GM21390 (cell line): Measurements from ENCODE around the gene DHX29.

Experiments used
- ATAC-seq: cut with Tn5 transposase; IDR thresholded peaks from one replicate; pipeline ENCODE4 v1.9.1; 2021; ENCODE audit not compliant: unreplicated experiment

Gene DHX29

DNA sequence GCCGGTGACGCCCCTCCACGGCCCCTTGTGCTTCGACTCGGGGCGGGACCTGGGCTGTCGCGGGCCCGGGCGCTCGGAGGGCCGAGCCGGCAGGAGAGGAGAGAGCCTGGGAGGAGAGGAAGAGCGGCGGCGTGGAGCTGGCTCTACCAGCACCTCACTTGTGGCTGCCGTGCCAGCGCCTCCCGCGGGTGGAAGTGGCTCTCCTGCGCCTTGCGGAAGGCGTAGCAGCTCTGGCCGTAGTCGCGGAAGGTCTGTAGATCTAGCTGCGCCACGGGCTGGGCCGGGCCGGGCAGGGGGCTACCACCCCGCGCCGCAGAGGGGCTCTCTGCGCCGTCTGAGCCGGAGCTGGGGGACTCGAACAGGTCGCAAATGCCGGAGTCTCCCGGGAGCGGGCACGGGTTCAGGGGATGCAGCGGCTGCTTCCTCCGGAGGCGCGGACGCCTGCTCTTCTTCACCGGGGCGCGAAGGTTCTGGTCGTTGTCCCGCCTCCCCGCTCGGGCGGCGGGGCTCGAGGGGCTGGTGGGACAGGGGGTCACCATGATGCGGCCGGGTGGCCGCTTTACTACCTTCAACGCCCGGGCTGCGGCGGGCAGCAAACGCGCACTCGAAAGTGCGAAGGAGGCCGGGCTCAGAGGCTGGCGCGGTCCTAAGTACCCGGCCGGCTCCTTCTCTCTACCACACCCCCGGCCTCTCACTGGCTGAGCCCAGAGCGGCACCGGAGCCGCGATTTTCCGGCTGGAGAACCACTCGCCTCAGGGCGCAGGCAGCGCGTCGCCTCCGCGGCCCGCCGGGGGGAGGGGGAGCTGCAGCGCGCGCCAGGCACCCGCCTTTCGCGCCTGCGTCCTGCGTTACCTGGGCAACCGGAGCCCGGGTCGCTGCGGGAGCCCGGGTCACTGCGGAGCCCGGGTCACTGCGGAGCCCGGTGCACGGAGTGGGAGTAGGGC is 74.2 kb downstream of the DHX29 start, which contains the start of gene CCNO:
Gene CCNO (minus strand): TSS at position 624 of the 944 bp plus-strand sequence. CDS start 85 bp downstream, at position 539.
- peak; percentile 63 for ATAC-seq

DNA sequence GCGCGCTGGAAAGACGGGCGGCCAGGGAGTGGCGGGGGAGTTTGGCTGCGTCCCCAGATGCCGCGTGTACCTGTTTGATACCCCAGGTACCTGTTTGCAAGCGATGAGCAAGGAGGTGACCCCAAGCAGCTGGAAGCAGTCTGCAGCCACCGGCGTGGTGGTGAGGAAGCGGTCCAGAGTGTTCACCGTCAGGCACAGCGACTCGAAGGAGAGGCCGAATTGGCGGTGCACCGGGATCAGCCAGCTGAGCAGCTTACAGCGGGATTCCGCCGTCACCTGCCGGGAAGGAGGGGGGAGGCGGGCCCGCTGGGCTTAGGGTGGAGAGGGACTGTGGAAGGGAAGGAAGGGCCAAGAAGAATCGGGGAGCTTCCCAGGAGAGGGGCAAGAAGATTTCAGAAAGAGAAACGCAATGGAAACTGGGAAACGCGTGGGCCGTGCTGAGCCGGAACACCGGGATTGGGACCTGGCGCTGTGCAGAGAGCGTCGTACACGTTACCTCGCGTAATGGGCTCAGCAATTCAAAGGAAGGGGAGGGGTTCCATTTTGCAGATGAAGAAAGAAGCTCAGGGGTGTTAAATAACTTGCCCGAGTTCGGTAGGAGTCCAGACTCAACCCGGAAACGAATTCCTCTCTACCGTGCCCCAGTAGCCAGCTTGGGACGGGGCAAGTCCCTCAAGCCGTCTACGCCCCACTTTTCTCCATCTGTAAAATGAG is 75.1 kb downstream of the DHX29 start:
- no peak for ATAC-seq

DNA sequence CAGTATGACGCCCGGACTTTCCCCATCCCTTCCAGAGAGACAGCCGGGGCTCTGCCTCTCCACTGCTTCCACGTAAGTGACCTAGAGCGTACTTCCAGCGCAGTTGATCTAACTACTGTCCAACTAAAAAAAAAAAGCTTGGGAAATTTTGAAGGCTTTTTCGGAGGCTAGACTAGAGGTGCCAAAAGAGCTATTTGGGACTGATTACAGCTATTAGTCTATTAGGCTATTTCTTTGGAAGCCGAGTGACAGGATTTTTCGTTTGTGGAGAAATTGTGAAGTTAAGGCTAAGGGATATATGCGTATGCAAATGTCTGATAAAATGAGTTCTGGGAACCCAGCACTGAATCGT is 75.6 kb downstream of the DHX29 start:
- ATAC-seq: no peak

- no peak for ATAC-seq
Measured at GRCh38 chr5:55231029-55231918, 76.2 kb downstream of the DHX29 start.

DNA sequence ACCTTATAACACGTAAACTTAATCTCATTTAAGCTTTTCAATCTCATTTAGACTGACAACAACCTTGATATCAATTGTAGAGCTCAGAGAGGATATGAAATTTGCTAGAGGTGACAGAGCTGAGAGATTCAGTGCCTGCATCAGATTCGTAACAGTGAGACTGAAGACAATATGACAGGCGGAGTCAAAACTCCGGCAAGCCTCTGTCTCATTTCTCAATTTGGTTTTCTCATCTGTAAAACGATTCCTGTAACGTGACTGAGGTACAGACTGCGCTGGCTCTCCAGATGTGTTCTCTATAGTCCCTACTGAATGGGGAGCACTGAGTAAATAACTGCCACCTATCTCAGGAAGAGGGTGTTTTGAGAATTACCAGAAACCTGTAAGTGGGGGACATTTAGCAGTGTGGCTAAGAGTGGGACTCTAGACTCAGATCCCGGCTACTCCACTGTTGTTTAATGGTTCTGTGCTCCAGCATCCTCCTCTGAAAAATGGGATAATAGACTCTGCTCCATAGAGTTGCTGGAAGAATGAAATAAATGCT is 77.3 kb downstream of the DHX29 start:
- no peak for ATAC-seq

- no peak for ATAC-seq
Measured at GRCh38 chr5:55227664-55228430, 79.6 kb downstream of the DHX29 start.

DNA sequence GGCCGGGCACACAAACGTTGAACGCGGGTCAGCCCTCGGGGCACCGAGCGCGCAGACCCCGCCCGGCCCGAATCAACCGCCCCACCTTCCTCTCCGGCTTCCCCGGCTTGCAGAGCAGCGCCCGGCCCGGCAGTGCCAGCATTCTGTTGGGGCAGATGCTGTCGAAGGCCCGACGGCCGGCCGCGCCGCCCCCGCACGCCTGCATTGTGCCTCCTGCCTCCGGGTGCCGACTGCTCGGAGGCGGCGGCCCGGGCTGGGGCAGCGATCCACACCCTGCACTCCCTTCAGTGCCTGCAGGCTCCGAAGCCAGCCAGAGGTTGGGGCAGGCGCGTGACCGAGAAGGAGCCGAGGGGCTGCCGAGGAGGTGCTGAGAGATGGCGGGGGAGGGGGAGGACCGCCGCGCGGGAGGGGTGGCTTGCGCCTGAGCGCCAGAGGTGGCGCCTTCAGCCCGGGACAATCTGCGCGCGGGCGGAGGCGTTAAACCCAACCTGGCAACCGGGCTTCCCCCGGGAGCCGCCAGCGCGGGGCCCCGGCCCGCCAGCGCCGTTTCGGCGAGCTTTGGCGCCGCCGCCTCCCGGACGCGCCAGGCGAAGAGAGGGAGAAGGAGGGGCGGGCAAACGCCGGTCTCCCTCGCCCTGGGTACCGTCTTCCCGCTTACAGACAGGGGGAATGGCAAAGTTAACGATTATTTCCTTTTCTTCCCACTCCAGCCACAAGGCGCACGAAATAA is 80.4 kb downstream of the DHX29 start, which contains the start of gene MCIDAS:
Gene MCIDAS (minus strand): TSS at position 382 of the 730 bp plus-strand sequence. CDS start 177 bp downstream, at position 205.
- peak; percentile 47 for ATAC-seq

DNA sequence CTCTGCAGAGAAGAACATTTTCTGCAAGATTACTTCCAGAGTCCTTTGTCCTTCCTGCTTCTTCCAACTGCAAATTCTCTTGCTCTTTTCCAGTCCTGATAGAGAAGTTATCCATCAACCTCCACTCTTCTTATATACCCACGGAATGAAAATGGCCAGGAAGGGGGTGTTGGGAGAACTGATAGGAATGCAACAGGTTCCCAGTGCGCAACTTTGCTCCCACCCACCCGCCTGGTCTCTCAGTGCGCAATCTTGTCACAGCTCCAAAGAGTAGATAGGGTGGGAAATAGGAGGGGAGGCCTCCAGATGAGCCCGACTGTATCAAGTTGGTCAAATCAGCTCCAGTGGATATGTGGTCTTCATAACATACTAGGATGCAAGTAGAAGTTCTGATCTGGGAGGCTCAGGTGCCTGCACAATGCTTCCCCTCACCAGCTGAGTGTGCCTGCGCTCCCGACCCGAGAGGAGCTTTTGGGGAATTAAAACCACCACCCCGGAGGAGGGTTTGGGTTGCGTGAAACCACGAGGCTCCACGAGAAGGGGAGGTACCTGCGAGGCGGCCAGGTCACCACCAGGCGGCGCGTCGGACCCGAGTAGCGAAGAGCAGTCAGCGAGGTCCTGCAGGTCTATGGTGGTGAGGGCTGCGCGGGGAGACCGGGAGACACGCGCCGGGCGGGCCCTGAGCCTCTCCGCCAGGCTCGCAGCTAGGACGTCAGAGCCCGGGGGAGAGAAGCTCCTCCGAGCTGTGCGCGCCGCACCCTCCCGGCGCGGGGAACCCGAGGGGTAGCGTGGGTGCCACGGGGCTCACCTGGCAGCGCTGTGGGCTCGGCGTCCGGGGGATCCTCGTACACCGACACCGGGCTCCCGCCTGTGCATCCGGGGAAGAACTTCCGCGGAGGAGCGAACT is 81.2 kb downstream of the DHX29 start:
- ATAC-seq: peak; percentile 61

DNA sequence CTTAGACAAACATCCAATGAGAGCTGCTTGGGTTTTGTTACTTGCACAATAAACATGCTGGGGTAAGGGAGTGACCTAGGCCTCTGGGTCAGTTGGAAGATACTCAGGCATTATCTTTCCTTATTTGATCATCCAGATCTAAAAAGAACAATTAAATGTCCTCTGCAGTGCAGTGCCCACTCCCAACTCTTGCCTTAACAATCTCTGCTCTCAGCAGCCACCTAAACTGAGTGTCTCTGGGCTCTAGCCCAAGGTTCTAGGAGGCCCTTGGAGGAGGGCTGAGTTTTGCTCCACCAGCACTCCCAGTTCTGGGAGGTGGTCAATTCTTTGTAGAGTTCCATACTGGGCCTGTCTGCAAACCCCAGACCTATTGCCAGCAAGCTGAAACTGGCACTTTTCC is 82.1 kb downstream of the DHX29 start:
- no peak for ATAC-seq

GRCh38 chr5:55223812-55224240 is 83.7 kb downstream of the DHX29 start:
- ATAC-seq: no peak

- ATAC-seq: no peak
Measured at GRCh38 chr5:55222985-55223811, 84.3 kb downstream of the DHX29 start.

GRCh38 chr5:55222092-55222984 is 85.2 kb downstream of the DHX29 start:
- no peak for ATAC-seq

DNA sequence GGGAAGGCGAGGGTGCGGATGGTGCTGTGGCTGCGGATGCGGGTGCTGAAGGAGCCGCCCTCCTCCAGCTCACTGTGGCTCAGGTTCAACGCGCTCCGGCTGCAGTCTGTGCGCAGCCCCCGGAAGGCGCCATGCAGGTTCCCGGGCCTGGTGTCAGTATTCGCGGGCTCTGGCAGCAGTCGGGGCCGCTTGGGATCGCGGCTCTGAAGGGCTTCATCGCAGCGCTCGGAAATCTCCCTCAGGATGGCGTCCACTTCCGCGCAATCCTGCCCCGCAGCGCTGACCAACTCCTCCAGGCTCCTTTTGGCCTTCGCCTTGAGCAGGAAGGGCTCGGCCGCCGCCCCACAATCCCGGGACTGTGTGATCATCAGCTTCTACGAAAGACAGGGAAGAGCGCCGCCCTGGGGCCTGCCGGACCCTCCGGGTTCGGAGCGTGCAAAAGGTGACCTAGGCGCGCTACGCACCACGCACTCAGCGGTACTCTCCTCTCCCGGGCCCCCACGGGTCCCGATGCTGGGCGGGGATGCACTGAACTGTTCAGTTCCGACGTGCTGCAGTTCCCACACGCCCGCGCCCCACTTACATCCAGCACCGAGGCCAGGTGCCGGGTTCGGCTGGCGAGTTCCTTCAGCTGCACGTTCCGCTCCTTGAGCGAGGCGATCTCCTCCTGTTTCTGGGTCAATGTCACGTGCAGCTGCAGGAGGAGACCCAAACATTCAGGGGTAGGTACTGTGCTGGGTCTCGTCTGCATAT is 86.9 kb downstream of the DHX29 start:
- ATAC-seq: no peak

DNA sequence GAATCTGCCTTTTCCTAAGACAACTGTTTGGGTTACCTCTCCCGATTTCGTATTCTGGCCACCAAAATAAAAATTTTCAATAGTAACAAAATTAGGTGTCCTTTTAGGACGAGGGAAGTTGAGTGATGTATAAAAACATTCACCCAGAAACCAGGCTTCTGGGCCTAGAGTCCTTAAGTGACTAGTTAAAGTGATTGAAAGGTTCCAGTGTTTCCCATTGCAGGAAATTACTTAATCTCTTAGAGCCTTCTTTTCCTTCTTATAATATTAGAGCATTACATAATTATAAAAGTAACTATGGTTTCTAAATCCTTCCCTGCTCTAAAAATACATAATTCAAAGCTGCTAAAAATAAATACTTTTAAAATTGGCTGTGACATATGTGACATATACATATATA is 87.7 kb downstream of the DHX29 start:
- ATAC-seq: no peak

- no peak for ATAC-seq
Measured at GRCh38 chr5:55218967-55219366, 88.5 kb downstream of the DHX29 start.
